ENCODE results near the gene SLC37A1.
"Not testable (repeated sequence)": the region's sequence is repeated elsewhere in the genome, so short reads cannot be mapped to it uniquely, and the experiment has no call there.

Gene SLC37A1

DNA sequence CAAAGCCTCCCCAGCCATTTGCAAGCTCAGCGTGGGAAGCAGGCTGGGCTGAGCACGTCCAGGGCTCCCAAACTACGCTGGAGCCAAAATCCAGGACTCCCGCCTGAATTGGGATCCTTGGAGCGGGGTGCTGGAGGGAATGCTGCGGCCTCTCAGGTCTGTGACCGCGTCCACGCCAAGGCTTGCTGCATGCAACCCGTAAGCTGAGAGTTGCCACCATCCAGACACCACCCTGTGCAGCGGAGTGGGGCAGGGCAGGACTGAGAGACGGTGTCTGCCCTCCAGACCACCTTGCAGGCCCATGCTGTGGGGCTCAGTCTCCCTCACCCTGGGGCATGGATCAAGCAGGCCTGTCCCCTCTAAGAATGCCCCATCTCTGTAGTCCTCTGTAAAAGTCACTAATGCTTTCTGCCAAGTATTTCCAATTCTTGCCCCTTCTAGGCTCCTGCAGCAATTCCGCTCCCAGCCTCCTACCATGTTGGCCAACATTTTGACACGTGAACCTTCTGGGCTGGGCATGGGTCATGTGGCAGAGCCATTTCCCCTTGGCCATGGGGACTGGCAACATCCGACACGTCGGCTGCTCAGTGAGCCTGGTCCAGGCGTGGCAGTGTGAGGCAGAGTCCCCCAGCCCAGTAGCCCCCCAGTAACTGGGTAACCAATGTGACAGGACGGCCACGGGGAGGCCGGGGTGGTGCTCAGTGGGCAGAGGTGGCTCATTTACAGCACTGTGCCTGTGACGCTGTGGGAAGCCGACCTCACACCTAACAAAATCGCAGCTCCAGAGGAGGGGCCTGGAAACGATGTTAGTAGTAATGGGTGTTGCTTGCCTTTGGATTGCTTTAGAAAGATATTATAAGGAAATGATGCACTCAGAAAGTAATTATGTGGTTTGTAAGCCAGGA, 81.9 kb downstream of the SLC37A1 start:
- DNase-seq (ENCODE audit: low read depth): no peak

- DNase-seq (ENCODE audit: low read depth): no peak
These were observed 83.0 kb downstream of the SLC37A1 start for GRCh38 chr21:42596657-42597056.

DNA sequence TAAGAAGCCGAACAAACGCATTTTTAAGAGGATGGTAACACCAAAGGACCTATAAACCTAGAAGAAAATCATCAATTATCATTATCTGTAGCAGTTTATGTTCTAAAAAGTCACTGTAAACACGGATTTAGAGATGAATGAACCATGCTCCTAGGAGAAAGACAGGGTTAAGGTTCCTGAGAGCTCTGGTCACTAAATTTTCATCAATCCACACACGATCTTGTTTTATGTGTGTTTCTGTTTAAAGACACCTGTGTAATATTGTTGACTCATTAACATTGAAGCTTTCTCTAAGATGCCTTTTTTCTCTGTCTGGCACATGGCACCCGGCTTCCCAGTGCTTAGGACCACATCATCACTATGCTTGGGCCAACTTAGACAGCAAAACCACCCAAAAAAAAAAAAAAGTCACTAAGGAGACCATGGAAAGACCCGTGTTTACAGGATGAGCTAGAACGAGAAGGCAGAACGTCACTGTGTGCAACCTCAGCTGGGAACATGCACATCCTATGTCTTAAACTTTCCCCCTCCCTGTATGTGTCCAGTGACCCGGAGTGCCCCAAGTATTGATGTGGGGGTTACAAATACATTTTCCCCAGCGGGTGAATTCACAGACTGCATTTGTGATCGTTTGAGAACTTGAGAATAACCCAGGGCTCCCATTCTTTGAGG, 84.0 kb downstream of the SLC37A1 start:
- no peak for DNase-seq (ENCODE audit: low read depth)

- no peak for DNase-seq (ENCODE audit: low read depth)
These were observed 84.6 kb downstream of the SLC37A1 start for GRCh38 chr21:42598159-42598735.

DNA sequence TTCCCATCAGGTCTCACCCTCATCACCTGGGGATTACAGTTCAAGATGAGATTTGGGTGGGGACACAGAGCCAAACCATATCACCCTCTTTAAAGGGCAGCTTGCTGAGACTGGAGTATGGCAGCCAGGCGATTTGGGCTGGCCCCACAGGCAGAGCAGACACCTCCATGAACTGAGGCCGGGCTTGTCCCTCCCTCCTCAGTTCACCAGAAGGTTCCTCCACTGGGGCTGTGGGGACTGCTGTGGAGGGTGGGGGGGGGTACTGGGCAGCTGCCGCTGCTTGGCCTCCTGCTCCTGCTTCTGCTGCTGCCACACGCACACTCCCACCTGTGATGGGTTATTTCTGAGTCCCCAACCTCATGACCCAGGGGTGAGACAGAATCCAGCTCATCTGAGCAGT, 85.8 kb downstream of the SLC37A1 start:
- DNase-seq (ENCODE audit: low read depth): no peak

GRCh38 chr21:42599962-42600361, 86.3 kb downstream of the SLC37A1 start:
- no peak for DNase-seq (ENCODE audit: low read depth)

DNA sequence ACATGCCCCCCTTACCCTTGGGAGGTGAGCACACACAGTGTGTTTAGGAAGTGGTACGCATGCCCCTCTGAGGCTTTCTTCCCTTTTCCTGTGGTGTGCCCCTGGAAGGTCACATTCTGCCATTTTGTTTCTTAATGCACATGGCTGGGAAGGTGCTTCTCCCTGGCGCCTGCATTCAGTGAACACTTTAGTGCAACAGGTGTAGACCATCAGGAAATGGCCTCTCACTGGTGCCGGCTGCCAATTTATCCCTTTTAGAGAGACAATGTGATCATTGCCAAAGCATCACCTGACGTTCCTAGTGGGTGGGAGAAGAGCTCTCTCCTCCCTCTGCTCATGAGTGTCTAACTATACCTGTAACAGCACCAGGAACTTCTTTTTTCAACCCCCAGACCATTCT, 88.0 kb downstream of the SLC37A1 start:
- no peak for DNase-seq (ENCODE audit: low read depth)

DNA sequence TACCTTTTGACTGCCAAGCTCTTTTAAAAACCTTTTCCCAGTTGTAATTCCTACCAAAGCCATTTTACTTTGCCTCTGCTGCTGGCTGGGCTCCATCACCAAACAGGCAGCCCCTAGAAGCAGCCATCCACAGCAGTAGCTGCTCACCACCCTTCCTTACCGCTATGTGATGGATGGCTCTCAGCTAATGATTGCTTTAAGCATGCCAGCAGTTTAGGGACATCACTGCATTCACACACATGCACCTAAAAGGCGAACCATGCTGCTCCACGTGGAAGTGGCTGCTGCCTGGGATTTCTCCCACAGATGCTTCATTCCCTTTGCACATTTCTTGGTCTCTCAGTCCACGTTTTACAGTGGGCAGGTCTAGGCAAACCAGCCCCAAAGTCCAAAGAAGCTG, 93.5 kb downstream of the SLC37A1 start:
- DNase-seq (ENCODE audit: low read depth): no peak

DNA sequence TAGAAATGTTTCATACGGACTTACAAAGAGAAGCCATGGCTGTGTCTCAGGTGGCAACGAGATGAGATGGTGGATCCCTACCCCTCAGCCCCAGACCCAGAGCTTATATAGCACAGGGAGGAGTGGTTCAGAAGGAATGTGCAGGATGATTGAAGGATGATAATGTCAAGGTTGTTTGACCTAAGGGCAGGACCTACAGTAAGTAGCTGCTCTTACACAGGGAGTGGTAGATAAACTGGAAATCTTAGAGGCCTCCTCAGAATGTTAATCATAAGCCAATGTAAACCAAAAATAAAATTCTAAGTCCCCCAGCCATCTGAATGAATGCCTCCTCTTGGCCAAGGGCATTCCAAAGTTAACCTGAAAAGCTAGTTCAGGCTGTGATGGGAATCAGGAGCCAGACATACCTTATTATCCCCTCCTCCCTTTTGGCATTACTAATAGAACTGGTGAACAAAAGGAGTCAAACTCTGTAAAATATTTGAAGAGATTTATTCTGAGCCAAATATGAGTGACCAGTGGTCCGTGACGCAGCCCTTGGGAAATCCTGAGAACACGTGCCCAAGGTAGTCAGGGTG, 94.0 kb downstream of the SLC37A1 start:
- no peak for DNase-seq (ENCODE audit: low read depth)

DNA sequence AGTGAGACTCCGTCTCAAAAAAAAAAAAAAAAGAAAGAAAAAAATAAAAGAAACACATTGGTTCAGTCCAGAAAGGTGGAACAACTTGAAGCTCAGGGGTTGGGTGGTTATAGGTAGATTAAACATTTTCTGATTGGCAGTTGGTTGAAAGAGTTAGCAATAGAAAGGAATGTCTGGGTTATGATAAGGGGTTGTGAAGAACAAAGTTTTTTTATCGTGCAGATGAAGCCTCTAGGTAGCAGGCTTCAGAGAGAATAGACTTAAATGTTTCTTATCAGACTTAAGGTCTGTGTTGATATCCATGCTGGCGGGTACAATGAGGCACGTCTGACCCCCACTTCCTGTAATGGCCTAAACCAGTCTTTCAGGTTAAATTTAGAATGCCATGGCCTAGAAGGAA, 94.8 kb downstream of the SLC37A1 start:
- no peak for DNase-seq (ENCODE audit: low read depth)

- DNase-seq (ENCODE audit: low read depth): no peak
These were observed 96.2 kb downstream of the SLC37A1 start for GRCh38 chr21:42609811-42610210.

GRCh38 chr21:42611852-42612251, 98.2 kb downstream of the SLC37A1 start:
- DNase-seq (ENCODE audit: low read depth): no peak

GRCh38 chr21:42612390-42612789, 98.7 kb downstream of the SLC37A1 start:
- no peak for DNase-seq (ENCODE audit: low read depth)

DNA sequence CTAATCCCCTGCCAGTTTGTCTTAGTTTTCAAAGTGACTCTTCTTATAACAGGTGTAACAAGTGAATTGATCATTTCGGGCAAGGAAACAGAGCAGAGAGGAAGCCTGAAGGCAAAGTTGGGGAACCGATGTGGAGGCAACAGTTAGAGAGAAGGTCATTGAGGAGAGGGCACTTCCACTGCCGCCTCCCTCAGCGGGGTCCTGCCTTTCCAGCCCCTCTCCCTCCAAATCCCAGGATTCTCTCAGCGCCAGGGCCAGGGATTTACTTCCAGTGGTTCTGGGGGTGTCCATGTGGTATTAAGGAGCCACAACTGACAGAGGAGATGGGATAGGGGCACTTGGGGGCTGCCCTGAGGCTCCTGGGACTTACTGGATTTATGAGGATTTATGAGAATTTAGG, 100.1 kb downstream of the SLC37A1 start:
- DNase-seq (ENCODE audit: low read depth): no peak

DNA sequence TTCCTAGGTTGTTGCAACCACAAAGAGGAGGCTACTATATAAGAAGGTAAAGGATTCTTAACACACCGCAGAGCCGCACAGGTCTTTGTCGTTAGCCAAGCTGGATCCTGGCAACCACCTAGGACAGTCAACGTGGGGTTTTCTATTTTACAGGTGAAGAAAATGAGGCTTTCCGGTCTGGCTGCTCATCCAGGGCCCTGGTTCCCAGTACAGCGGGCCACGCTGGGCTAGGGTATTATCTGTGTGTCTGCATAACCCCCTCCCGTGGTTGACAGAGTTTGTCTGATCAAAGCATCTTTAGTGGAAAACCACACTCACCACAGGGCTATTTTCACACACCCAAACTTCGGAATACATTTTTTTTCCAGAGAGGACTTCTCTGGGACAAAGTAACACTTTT, 100.7 kb downstream of the SLC37A1 start:
- peak; percentile 14 for DNase-seq (ENCODE audit: low read depth)

GRCh38 chr21:42614811-42615351, 101.2 kb downstream of the SLC37A1 start:
- peak; percentile 15 for DNase-seq (ENCODE audit: low read depth)

DNA sequence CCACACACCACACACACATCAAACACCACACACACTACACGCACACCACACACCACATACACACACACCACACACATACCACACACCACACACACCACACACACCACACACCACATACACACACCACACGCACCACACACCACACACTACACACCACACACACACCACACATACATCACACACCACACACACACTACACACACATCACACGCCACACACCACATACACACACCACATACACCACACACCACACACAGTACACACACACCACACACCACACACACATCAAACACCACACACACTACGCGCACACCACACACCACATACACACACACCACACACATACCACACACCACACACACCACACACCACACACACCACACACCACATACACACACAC, 101.7 kb downstream of the SLC37A1 start:
- not testable (repeated sequence) for DNase-seq (ENCODE audit: low read depth)

- DNase-seq (ENCODE audit: low read depth): no peak
These were observed 102.3 kb downstream of the SLC37A1 start for GRCh38 chr21:42615924-42616323.

DNA sequence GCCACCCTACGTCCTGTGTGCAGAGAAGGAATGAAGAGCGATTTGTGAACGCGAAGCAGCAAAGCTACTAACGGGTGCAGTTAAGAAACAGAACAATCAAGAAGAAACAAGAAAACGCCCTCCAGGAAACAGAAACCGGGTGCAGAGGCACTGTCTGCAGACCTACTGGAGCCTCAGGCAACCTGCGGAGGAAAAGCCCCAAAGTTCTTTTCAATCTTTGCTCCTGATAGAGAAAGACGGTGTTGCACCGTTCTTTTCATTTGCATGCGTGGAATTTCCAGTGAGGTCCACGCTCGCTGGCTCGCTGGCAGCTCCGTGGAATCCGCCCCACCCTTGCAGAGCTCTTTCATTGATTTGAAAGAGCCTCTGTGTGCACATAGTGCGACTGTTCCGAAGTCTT, 102.8 kb downstream of the SLC37A1 start:
- DNase-seq (ENCODE audit: low read depth): no peak

- no peak for DNase-seq (ENCODE audit: low read depth)
These were observed 103.3 kb downstream of the SLC37A1 start for GRCh38 chr21:42616941-42617340.

DNA sequence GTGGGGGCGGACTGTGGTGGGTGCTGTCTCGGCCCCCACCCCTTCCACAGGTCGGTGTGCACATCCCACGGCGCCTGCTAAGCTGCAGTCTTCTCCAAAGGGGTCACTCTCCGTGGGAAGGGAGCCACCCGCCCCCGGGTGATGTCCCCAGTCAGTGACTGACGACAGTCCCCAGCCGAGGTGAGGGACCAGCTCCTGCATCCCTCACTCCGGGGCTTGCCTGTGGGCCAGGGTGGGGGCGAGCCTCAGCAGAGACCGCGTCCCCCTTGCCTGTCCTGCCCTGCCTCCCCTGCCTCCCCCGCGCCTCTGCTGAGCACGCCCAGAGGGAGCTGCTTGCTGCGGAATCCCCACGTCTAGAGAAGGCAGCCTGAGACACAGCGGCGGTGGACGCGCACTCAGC, 103.8 kb downstream of the SLC37A1 start:
- no peak for DNase-seq (ENCODE audit: low read depth)

DNA sequence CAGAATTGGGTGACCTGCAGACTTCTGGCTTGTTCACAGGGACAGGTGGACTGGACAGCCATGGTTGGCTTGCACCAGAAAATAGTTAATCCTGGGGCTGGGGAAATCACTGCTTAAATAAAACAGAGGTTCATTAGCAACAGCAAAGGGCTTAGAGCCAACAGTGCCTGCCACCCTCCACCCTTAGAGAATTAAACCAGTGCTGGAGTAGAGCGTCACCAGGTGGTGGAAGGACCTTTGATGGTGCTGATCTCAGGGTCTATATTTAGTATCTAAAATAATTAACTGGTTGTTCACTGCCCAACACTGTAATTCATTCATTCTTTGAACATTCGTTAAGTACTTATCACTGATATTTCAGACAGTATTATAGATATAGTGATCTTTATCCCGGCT, 105.1 kb downstream of the SLC37A1 start:
- no peak for DNase-seq (ENCODE audit: low read depth)

DNA sequence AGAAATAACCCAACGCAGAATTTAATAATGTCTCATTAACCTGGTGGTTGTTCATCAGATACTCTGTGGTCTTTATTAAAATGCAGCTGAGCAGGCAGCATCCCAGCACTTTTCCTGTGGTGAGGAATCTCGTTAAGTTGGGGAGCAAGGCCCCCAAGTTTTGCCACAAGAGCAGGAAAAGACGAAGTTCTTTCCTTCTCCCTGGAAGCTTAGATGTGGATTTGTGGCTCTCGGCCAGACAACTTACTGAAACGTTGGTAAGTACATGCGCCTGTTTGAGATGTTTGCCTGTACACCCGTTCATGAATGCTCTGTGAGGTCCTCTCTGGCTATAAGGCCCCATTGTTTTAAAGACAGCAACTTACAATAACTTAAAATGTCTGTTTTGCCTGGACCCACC, 105.5 kb downstream of the SLC37A1 start:
- no peak for DNase-seq (ENCODE audit: low read depth)
